HG02938 (cell line): ENCODE measurements around the gene MYO5B.

Source experiments
- ATAC-seq: cut with Tn5 transposase; IDR thresholded peaks from one replicate; pipeline ENCODE4 v1.9.1; 2021; ENCODE audit warnings: mild to moderate bottlenecking, moderate library complexity; ENCODE audit not compliant: unreplicated experiment

Gene MYO5B

DNA sequence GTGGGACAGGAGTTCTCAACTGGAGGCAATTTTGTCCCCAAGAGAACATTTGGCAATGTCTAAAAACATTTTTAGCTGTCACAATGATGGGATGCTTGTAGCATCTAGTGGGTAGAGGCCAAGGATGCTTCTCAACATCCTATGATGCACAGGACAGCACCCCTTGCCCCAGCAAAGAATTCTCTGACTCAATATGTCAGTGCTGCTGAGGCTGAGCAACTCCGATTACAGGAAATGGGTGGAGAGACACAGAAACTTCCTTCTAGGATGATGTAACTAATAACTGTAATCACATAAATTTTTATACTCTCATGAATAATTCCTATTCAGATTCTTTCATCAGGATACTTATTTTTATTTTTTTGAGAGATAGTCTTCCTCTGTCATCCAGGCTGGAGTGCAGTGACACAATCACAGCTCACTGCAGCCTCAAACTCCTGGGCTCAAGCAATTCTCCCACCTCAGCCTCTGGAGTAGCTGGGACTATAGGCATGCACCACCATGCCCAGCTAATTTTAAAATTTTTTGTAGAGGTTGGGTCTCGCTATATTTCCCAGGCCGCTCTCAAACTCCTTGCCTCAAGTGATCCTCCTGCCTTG, 261.3 kb downstream of the MYO5B start:
- ATAC-seq: no peak

DNA sequence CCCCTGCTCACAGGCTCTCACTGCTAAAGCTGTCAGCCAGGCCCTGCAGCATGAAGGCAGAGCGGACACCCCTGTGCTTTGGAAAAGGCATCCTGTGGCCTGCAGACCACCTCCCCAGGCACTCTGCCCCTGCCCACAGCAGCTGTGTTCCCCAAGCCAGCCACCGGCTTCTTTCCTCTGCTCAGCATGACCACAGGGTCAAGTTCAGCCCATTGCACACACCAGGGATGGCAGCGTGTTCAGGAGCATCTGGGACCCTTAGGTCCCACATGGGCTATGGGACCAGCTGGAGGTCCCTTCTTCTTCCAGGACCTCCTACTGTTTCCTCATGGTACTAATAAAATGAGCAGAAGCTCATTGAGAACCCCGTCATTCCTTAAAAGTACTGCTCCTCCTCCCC, 263.2 kb downstream of the MYO5B start:
- no peak for ATAC-seq

DNA sequence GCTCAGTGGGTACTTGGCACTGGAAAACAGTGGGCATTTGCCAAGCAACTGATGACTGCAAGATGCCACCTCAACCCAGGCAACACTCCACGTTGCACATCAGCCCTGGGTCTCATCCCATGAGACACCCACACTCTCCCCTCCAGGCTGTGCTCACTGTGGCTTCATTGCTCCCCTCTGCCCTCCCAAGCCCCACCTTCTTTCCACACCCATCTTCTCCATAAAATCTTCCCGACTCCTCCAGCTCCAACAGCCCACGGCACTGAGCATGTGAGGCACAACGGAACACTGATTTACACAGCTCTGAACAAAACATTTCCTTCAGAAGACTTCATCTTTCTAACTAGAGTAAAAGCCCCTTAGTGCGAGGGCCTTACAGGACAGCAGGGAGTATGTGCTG, 263.8 kb downstream of the MYO5B start:
- ATAC-seq: no peak

DNA sequence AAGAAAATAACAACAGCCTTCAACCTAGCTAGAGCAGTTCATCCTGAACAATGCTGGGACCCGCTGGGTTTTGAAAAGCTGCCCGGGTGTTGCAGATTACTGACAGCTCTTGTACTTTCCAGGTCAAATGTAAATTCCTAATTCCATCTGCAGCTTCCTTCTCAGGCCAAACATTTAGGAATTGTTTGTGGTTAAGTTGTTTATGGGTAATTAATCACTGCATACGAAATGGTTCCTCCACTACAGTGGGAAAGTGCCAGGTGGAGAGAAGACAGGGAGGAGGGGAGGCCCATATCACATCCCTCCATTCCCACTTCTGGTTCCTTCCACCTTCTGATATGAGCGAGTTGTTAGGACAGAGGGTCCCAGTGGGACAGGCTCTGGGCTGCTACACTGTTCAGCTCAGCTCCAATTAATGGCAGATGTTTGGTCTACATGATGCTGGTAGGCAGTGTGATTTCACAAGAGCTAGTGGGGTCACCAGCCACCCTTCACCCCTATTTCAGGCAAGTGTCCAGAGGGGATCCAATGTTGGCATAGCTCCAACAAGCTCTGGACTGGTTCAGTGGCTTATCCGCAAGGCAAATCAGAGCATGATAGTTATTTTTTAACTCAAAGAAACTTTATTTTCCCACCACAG, 268.7 kb downstream of the MYO5B start:
- ATAC-seq: no peak

DNA sequence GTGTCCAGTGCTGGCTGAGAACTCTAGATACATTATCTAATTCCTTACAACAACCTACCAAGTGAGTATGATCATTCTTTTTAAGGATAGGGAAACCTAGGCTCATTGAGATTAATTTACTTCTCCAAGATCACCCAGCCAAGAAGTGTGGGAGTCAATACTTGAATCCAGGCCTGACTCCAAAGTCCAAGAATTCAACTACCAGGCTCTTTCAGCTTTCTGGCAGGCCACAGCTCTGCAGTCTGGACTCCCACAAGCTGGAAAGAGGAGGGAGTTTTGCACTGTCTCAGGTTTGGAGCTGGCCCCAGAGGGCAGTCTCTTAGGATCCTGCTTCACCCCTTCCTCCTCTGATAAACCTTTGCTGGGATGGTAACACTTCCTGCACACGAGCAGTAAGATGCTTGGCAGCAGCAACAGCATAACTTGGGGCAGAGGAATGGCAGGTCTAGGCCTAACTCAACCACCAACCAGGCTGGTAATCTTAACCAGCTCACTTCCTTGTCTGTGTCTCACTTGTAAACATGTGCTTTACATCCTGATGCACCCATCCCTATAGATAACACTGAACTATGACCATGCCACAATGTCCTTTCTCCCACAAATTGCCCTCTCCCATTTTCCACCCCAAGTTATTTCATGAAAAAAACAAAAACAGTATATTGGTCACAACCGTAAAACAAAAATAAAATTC, 270.5 kb downstream of the MYO5B start:
- ATAC-seq: no peak

DNA sequence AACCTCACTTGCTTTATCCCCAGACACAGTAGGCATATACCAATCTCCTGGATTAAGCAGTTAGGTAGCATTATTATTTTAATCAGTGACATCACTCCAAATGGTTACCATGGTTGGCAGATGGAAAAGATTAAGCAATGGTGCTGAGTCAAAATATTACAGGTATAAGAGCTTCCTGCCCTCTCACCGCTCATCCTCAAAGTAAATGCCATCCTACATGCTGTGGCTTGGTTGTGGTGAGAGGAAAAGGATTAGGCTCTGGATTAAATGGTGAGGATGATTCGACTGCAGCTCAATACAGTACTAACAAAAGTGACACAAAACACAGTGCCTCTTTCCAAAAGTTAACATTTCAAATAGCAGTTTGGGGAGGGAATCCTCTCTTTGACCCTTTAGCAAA, 272.7 kb downstream of the MYO5B start:
- no peak for ATAC-seq

DNA sequence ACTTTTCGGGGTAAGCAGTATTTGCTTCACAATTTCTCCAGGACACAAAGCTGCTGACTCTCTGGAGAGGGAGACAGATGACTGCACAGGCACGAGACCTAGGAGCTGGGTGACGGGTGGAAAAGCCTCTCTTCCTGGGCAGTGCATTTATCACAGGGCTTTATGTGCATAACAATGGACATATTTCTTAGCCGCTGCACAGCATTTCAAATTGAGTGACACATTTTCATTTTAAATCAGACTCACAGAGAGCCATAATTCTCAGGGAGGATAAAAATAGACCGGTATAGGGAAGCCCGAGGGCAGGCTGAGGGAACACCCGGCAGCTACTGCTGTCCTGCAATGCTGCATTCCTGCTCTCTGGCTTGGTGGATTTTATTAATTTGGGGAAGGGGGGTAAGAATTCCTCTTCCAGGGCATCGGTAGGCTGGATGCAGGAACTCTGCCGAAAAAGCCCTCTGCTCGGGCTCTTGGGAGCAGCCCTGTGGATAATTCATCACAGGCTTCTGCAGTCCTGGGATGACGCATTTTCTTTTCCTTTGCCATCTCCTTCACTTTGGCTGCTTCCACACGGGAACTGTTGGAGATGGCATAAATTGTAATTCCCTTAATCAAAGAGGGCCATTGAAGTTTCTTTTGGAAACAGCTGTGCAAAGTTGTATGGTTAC, 273.5 kb downstream of the MYO5B start:
- no peak for ATAC-seq

DNA sequence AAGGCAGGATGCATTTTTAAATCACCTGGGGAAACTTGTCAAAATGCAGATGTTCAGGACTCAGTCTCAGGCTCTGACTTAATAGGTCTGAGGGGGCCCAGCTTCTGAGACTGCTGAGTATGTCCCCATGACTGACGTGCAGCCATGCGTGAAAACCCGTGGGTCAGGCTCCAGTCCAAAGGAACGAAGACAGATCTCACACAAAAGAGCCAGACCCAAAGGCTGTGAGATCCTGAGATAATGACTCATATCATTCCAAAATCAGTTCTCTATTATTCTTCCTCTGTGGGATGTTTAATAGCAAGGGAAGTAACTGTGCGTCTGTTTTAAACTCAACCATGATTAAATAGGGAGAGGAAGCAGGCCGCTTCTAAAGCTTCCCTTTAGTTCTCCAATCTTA, 274.2 kb downstream of the MYO5B start:
- ATAC-seq: no peak

DNA sequence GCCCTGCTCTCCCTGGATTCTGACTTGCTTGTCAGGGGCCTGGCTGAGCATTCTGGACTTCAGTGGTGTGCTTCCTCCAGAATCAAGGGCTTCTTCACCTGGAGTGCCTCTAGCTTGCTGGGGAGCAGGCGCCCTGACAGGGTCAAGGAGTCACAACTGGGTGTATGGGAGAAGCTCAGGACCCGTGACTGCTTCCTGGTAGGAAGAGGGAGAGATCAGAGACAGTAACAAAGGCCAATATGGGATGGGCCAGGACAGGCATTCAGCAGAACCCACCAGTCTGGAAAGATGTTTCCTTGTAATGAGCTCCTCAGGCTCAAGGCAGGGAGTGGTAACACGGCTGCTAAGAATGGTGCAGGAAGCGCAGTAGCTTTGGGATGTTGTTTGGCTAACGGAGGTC, 277.2 kb downstream of the MYO5B start:
- no peak for ATAC-seq

DNA sequence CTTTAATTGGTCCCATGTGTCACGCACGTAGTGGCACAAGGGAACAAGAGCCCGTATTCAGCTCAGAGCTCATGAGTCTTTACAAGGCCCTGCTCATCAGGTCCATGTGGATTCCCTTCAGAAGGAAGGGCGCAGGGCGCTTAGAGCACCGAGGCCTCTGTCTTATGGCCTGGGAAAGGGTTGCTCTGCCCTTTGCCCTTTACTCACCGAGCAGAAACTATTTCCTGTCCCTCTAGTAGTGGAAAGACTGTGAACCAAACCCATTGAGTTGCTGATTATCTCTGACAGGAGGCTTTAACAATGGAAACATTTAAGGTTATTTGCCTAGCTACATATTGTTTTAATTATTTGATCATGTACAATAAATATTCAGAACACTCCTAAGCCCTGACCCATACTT, 279.6 kb downstream of the MYO5B start:
- ATAC-seq: no peak

DNA sequence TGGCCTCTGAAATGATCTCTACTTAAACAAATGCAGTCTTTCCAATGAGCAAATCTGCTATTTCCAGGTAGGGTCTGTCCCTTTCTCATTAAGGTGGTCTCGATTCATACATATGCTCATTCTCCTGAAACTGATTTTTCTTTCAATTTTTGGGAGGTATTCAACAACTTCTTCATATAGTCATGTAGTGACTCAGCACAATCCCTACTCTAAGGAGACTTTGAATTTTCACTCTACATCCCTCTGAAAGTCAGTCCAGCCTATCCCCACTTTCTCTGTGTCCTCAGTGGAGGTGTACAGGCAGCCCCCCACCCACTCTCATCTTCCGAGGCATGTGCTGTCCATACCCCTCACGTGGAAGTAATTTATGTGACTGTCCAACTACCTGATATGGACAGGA, 281.7 kb downstream of the MYO5B start:
- ATAC-seq: no peak

DNA sequence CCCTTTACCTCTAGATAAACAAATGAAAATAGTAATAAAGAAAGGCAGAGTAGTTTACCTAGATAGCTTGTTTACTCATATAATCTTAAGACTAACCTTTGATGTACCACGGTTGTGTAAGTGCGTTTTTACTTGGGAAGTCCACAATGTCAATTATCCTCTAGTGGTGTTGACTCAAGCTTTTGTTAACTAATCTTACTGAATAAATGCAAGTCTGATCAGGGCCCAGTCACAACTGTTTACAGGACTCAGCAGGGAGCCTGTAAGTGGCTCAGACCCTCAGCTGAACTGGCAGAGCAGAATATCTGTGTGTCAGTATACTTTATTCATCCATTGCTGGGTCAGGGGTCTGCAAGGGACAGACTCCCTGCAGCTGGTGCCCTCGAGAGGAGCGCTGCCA, 283.5 kb downstream of the MYO5B start:
- ATAC-seq: no peak

DNA sequence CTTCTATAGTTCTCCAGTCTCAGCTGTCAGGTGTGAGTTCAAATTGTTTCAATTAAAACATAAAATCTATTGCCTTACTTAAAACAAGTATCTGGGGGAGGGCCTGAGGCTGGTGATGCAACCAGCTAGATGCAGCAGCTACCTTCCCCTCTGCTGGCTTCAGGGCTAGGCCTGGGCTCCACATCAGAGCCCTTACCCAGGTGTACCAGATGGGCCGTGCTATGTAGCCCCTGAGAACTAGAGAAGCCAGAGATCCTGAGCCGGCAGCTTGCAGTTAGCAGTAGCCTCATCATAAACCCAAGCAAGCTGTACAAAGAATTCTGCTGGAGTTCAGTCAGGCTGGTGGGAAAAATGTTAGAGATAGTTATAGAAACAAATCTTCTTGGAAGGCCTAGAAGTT, 284.0 kb downstream of the MYO5B start:
- ATAC-seq: no peak

DNA sequence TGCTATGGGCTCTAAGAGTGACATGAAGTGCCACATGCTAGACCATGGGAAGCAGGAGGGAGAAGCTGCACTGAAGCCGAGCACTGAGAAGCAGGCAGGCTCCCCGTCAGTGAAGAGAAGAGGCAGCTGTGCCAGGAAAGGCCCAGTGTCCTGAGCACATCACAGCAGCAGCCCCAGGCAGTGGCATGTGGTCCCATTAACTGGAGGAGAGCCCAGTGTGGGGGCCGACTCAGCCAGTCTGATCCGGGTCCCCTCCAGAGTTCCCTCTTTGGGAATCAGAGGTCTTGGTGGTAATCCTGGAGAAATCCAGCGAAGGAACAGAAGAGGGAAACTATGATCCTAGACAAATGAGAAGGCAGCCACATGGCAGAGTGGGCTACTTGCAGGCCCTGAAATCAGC, 284.9 kb downstream of the MYO5B start:
- ATAC-seq: no peak

DNA sequence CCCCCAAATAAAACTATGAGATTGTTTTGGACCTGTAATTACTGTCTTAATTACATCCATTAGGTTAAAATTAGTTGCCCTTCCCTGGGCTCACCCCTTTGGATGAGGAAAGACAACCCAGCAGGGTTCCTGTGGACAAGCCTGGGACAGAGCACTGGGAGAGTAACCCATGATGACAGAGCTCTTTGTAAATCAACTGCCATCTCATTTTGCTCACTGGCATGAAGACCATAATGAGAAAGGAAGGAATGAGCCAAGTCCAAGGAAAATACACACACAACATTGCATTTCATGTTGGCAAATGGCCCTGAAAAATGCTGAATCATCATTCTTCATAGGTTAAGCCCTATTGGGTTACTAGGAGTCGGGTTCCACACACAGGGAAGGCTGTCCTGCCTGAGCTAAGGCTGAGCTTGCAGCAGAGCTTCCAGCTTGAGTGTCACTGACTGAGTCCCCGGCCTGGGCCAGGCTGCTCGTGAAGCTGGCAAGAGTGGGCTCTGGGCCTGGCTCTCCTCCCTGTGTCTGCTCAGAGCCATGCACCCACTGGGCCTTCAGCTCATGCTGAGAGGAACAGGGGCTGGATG, 287.5 kb downstream of the MYO5B start:
- ATAC-seq: no peak

DNA sequence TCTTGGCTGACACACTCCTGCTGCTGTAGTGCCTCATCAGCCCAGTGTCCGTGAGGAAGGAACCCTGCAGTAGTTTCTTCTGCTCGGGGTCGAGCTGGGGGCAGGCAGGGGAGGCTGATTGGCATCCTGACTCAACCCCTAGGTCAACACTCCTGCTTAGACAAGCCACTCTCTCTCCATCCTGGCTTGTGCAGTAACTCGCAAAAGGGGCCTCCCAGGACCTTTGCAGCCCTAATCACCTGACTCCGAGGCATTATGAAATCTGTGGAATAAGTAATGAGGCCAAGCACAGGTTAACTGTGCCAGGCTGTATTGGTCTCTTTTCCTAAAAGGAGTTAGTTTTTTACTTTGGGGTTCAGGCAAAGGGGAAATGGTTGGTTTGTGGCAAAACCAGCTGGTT, 289.2 kb downstream of the MYO5B start:
- ATAC-seq: no peak

DNA sequence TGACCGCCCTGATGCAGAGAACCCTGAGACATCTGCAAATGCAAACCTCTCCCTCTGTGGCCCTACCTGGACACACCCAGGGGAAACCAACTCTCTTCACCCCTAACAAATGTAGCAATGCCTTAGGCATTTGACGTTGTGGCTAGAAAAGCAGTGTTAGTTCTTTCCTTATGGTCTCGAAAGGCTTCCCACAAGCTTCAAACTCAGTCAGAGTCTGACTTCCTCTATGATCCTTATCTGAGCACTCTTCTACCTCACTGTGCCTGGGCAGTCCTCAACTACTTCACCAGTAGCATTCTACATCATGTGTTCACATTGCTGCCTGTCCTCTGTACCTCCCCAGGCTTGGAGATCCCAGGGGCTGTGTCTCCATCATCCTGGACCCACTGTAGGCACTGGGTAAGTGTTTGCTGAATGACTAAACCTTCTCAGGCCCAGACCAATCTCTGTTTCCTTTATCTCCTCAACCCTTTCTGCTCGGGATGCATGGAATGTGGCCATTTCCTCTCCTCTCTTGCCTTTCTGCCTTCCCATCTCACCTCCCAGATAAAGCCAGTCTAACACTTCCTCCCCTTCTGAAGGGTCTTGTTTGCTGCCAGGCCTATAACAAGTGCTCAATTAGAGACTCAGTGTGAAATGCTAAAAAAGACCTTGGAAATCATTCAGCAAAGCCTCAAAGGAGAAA, 289.9 kb downstream of the MYO5B start:
- no peak for ATAC-seq

DNA sequence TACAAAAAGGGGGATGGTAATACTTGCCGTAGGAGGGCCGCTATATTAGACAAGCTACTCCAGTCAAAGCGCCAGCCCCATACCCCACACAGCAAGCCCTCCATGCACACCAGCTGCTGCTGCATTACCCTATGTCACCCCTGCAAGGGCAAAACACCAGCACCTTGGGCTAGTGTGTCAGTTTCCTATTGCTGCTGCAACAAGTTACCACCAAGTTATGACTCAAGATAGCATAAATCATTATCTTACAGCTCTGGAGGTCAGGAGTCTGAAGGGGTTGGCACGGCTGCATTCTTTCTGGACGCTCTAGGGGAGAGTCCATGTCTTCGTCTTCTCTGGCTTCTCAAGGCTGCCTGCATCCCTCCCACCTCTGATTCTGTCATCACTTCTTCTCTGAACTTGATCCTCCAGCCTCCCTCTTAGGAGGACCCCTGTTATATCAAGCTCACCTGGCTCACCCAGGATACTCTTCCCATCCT, 293.0 kb downstream of the MYO5B start:
- ATAC-seq: no peak

DNA sequence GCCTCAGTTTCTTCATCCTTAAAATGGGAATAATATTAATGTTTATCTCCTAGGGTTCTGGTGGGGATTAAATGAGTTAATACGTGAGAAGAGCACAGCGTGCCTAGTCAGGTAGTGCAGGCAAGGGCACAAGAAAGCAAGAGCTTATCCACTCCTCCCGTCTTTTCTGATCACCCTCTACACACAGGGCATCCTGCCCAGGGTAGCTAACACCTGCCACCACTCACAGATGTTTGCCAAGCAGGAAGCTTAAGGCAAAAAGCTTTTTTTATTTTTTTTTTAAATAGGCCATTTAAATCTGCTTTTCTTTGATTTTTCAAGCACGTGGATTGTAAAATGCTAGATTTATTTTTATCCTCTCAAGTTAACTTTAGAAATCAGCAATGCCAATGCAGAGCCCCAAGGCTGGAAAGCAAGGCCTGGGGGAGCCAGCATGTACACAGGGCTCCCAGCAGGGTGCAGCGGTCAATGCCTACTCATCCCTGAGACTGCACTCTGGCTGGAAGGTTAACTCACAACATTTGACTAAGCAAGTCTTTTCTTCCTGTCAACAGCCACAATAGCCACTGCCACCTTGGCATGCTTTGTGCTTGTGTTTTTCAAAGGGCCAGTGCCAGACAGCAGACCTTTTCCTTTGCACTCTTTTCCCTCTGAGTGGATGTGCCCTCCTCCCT, 295.2 kb downstream of the MYO5B start:
- no peak for ATAC-seq

DNA sequence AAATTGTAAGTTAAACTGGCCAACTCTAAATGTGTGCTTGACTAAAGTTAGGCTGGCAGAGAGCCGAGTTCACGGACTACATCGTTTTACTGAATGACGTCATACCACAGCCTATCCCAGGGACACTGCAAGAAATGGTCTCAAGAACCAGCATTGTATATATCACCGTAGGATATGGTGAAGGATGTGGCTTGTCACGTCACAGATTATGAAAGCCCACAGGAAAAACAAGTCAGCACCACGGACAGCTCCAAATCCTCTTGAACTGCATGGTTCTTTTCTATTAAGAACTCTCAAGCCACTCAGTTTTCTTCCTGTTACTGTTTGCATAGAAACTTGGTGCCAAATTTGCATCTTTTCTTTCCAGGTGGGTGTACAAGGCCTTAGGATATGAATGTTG, 296.5 kb downstream of the MYO5B start:
- ATAC-seq: no peak
